PC-9 (cell line): ENCODE data around the gene PACRG.

Experiments
- CTCF ChIP-seq: fragments of 200-600 bp; sonication (generic); conservative IDR thresholded peaks from 2 replicates; pipeline ENCODE4 v1.6.1; 2017; ENCODE audit warnings: mixed run types, antibody characterized with exemption, mild to moderate bottlenecking, moderate library complexity
- EZH2 ChIP-seq: fragments of 200-600 bp; sonication (generic); IDR thresholded peaks from 2 replicates; pipeline ENCODE4 v1.8.0; 2017; ENCODE audit warnings: antibody characterized with exemption, low read depth

- no peak for TF ChIP-seq CTCF
- TF ChIP-seq EZH2 = no peak
Measured at GRCh38 chr6:163094881-163095280, 367.1 kb downstream of the PACRG start.
